GM12878 (cell line): ENCODE data around the gene RPS6KA4.

Experiments used
- CBX5 ChIP-seq: sonication (generic); IDR thresholded peaks from 2 replicates; pipeline ENCODE4 v1.6.1; 2016; ENCODE audit warnings: low read depth, moderate library complexity, mild to moderate bottlenecking, inconsistent platforms
- EZH2 ChIP-seq: IDR thresholded peaks from 2 replicates; pipeline ENCODE4 v1.6.1; 2012; ENCODE audit warnings: low read depth, mild to moderate bottlenecking, control low read depth, inconsistent platforms, low read length, borderline replicate concordance; ENCODE audit not compliant: control insufficient read depth
- MXI1 ChIP-seq: fragments of 150-350 bp; IDR thresholded peaks from 2 replicates; pipeline ENCODE4 v1.6.1; 2011; ENCODE audit warnings: low read depth, mild to moderate bottlenecking, inconsistent platforms, low read length, improper control_type of control experiment
- MYB ChIP-seq: fragments of 150-350 bp; IDR thresholded peaks from 2 replicates; pipeline ENCODE4 v1.6.1; 2014; ENCODE audit warnings: mild to moderate bottlenecking, low read depth, low read length, borderline replicate concordance
- POLR2A ChIP-seq: IDR thresholded peaks from 2 replicates; pipeline ENCODE4 v1.6.1; 2011; ENCODE audit warnings: low read depth, mild to moderate bottlenecking, low read length
- RBBP5 ChIP-seq: fragments of 200-600 bp; sonication (generic); conservative IDR thresholded peaks from 2 replicates; pipeline ENCODE4 v1.6.1; 2016
- SIN3A ChIP-seq: IDR thresholded peaks from 2 replicates; pipeline ENCODE4 v1.6.1; 2012; ENCODE audit warnings: low read depth, low read length, improper control_type of control experiment
- SMC3 ChIP-seq: IDR thresholded peaks from 2 replicates; pipeline ENCODE4 v1.6.1; 2011; ENCODE audit warnings: low read length, improper control_type of control experiment, borderline replicate concordance
- SUZ12 ChIP-seq: fragments of 200-600 bp; sonication (generic); IDR thresholded peaks from one replicate; pipeline ENCODE4 v1.6.1; 2018; ENCODE audit warnings: antibody characterized with exemption, mild to moderate bottlenecking; ENCODE audit not compliant: unreplicated experiment
- TAF1 ChIP-seq: IDR thresholded peaks from 2 replicates; pipeline ENCODE4 v1.6.1; 2011; ENCODE audit warnings: mild to moderate bottlenecking, low read depth, low read length, borderline replicate concordance
- TF ChIP-seq, protein P1 (sequence below): IDR thresholded peaks from 2 replicates; pipeline ENCODE4 v1.6.1; 2012; ENCODE audit warnings: low read depth, low read length, improper control_type of control experiment
- TF ChIP-seq, protein P2 (sequence below), 3 experiments: IDR thresholded peaks in 2 of 3; conservative IDR thresholded peaks in 1 of 3; 2 replicates each; pipeline ENCODE4 v1.5.1; 2011; ENCODE audit warnings: low read depth in 3 of 3, low read length in 3 of 3, mild to moderate bottlenecking in 3 of 3, control low read depth in 2 of 3, moderate library complexity in 2 of 3, inconsistent platforms in 1 of 3, mixed read lengths in 1 of 3; ENCODE audit not compliant: control insufficient read depth in 2 of 3, insufficient read depth in 1 of 3; ENCODE audit errors: extremely low read depth in 1 of 3
- TF ChIP-seq, protein P3 (sequence below): IDR thresholded peaks from 2 replicates; pipeline ENCODE4 v1.6.1; 2012; ENCODE audit warnings: low read depth, low read length, improper control_type of control experiment
- TF ChIP-seq, protein P4 (sequence below): fragments of 450-650 bp; IDR thresholded peaks from 2 replicates; pipeline ENCODE4 v1.6.1; 2016; ENCODE audit warnings: mild to moderate bottlenecking, moderate library complexity, borderline replicate concordance

DNA sequence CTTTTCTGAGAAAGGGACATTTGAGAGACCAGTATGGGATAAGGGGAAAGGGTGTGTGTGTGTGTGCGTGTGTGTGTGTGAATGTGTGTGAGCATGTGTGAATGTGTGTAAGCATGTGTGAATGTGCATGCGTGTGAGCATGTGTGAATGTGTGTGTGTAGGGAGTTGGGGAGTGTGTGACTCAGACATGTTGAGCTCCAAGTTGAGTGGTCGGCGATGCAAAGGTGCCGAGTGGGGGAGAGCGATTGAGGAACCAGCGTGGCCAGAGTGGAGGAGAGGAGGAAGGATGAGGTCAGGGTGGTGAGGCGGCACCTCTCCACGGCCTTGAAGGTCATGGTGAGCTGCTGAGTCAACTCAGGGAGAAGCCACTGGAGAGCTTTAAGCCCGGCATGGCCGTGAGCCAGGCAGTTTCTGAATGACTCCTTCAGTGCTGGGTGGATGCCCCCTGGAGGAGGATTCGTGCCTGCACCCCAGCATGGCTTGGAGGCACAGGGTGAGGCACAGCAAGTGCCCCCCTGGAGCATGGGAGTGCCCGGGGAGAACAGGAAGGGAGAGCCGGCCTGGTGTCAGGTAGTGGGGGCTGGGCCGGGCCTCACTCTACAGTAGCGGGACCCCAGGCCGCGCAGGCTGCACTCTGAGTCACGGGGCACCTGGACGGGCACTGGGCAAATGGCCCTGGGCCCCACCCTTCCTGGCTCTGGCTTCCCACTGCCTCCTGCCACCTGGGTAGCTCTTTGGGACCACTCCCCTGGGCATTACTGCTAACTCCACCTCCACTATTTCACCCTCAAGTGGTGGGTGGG, 27.2 kb upstream of the RPS6KA4 start:
- no peak for TF ChIP-seq TAF1
- TF ChIP-seq, protein P1, sequence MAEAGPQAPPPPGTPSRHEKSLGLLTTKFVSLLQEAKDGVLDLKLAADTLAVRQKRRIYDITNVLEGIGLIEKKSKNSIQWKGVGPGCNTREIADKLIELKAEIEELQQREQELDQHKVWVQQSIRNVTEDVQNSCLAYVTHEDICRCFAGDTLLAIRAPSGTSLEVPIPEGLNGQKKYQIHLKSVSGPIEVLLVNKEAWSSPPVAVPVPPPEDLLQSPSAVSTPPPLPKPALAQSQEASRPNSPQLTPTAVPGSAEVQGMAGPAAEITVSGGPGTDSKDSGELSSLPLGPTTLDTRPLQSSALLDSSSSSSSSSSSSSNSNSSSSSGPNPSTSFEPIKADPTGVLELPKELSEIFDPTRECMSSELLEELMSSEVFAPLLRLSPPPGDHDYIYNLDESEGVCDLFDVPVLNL = no peak
- TF ChIP-seq, protein P2, sequence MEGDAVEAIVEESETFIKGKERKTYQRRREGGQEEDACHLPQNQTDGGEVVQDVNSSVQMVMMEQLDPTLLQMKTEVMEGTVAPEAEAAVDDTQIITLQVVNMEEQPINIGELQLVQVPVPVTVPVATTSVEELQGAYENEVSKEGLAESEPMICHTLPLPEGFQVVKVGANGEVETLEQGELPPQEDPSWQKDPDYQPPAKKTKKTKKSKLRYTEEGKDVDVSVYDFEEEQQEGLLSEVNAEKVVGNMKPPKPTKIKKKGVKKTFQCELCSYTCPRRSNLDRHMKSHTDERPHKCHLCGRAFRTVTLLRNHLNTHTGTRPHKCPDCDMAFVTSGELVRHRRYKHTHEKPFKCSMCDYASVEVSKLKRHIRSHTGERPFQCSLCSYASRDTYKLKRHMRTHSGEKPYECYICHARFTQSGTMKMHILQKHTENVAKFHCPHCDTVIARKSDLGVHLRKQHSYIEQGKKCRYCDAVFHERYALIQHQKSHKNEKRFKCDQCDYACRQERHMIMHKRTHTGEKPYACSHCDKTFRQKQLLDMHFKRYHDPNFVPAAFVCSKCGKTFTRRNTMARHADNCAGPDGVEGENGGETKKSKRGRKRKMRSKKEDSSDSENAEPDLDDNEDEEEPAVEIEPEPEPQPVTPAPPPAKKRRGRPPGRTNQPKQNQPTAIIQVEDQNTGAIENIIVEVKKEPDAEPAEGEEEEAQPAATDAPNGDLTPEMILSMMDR (IDR thresholded peaks at IDR 0.05 in 2 of 3, conservative IDR thresholded peaks at IDR 0.05 in 1 of 3; ENCODE audit: control insufficient read depth in 2 of 3, extremely low read depth in 1 of 3, insufficient read depth in 1 of 3, low read depth in 3 of 3, low read length in 3 of 3) = peak; percentile 78 to 86 (median 82)
- TF ChIP-seq SMC3 = peak; percentile 64; the same call in 1 of the 2 replicates
- TF ChIP-seq SIN3A = no peak
- no peak for TF ChIP-seq CBX5
- TF ChIP-seq EZH2 = no peak
- no peak for TF ChIP-seq MYB
- TF ChIP-seq SUZ12 = no peak
- TF ChIP-seq, protein P3, sequence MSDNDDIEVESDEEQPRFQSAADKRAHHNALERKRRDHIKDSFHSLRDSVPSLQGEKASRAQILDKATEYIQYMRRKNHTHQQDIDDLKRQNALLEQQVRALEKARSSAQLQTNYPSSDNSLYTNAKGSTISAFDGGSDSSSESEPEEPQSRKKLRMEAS = no peak; the same call in 1 of the 2 replicates
- TF ChIP-seq, protein P4, sequence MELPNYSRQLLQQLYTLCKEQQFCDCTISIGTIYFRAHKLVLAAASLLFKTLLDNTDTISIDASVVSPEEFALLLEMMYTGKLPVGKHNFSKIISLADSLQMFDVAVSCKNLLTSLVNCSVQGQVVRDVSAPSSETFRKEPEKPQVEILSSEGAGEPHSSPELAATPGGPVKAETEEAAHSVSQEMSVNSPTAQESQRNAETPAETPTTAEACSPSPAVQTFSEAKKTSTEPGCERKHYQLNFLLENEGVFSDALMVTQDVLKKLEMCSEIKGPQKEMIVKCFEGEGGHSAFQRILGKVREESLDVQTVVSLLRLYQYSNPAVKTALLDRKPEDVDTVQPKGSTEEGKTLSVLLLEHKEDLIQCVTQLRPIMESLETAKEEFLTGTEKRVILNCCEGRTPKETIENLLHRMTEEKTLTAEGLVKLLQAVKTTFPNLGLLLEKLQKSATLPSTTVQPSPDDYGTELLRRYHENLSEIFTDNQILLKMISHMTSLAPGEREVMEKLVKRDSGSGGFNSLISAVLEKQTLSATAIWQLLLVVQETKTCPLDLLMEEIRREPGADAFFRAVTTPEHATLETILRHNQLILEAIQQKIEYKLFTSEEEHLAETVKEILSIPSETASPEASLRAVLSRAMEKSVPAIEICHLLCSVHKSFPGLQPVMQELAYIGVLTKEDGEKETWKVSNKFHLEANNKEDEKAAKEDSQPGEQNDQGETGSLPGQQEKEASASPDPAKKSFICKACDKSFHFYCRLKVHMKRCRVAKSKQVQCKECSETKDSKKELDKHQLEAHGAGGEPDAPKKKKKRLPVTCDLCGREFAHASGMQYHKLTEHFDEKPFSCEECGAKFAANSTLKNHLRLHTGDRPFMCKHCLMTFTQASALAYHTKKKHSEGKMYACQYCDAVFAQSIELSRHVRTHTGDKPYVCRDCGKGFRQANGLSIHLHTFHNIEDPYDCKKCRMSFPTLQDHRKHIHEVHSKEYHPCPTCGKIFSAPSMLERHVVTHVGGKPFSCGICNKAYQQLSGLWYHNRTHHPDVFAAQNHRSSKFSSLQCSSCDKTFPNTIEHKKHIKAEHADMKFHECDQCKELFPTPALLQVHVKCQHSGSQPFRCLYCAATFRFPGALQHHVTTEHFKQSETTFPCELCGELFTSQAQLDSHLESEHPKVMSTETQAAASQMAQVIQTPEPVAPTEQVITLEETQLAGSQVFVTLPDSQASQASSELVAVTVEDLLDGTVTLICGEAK = no peak
- peak; percentile 53; the same call in 1 of the 2 replicates for TF ChIP-seq POLR2A
- TF ChIP-seq MXI1 = peak; percentile 72
- no peak for TF ChIP-seq RBBP5
